Trophoblast cell (in vitro differentiated cells and primary cell): Measurements from ENCODE around the gene NFS1.

Source experiments
- DNase-seq, 2 donors: peaks; one replicate each; pipeline ENCODE4 v3.0.0-alpha.2; 2016
- H2AFZ ChIP-seq: 2 replicates; pipeline ENCODE4 v1.6.1; 2013; ENCODE audit warnings: low read length, moderate library complexity, mild to moderate bottlenecking; ENCODE audit not compliant: insufficient read depth, poor library complexity
- H2AK5ac ChIP-seq: 2 replicates; pipeline ENCODE4 v1.6.1; 2013; ENCODE audit warnings: mild to moderate bottlenecking, low read length
- H2BK120ac ChIP-seq: 2 replicates; pipeline ENCODE4 v1.6.1; 2013; ENCODE audit warnings: low read length, mild to moderate bottlenecking, moderate library complexity; ENCODE audit not compliant: insufficient read depth, poor library complexity
- H2BK12ac ChIP-seq: 2 replicates; pipeline ENCODE4 v1.6.1; 2013; ENCODE audit warnings: mild to moderate bottlenecking, low read length, moderate library complexity
- H2BK5ac ChIP-seq: 2 replicates; pipeline ENCODE4 v1.6.1; 2013; ENCODE audit warnings: low read length, low read depth, moderate library complexity, mild to moderate bottlenecking; ENCODE audit not compliant: poor library complexity
- H3K14ac ChIP-seq: 2 replicates; pipeline ENCODE4 v1.6.1; 2013; ENCODE audit warnings: mild to moderate bottlenecking, low read length
- H3K18ac ChIP-seq: 2 replicates; pipeline ENCODE4 v1.6.1; 2013; ENCODE audit warnings: mild to moderate bottlenecking, low read length
- H3K23ac ChIP-seq: 2 replicates; pipeline ENCODE4 v1.6.1; 2013; ENCODE audit warnings: low read length
- H3K27ac ChIP-seq: 2 replicates; pipeline ENCODE4 v1.5.1; 2013; ENCODE audit warnings: low read depth, mild to moderate bottlenecking, inconsistent platforms, low read length, moderate library complexity
- H3K27me3 ChIP-seq: 2 replicates; pipeline ENCODE4 v1.6.1; 2013; ENCODE audit warnings: inconsistent platforms, mild to moderate bottlenecking, low read length, moderate library complexity; ENCODE audit not compliant: insufficient read depth
- H3K36me3 ChIP-seq, 2 experiments: 1 replicate in 1 of 2; 2 replicates in 1 of 2; pipeline ENCODE4 v1.6.1; 2013; ENCODE audit warnings: low read length in 2 of 2, mild to moderate bottlenecking in 2 of 2, moderate library complexity in 1 of 2; ENCODE audit not compliant: insufficient read depth in 2 of 2, control insufficient read depth in 1 of 2
- H3K4ac ChIP-seq: 2 replicates; pipeline ENCODE4 v1.6.1; 2013; ENCODE audit warnings: low read depth, mild to moderate bottlenecking, low read length, moderate library complexity
- H3K4me1 ChIP-seq, 2 experiments: 1 replicate in 1 of 2; 2 replicates in 1 of 2; pipeline ENCODE4 v1.6.1; 2013; ENCODE audit warnings: low read length in 2 of 2, mild to moderate bottlenecking in 2 of 2, moderate library complexity in 1 of 2; ENCODE audit not compliant: insufficient read depth in 2 of 2, control insufficient read depth in 1 of 2
- H3K4me2 ChIP-seq: 2 replicates; pipeline ENCODE4 v1.6.1; 2013; ENCODE audit warnings: inconsistent platforms, mild to moderate bottlenecking, low read length, moderate library complexity
- H3K4me3 ChIP-seq: 2 replicates; pipeline ENCODE4 v1.5.1; 2013; ENCODE audit warnings: mild to moderate bottlenecking, low read depth, low read length, inconsistent platforms
- H3K79me1 ChIP-seq: one replicate; pipeline ENCODE4 v1.6.1; 2013; ENCODE audit warnings: low read length
- H3K79me2 ChIP-seq: 2 replicates; pipeline ENCODE4 v1.6.1; 2013; ENCODE audit warnings: low read length, mild to moderate bottlenecking; ENCODE audit not compliant: control insufficient read depth, insufficient read depth, poor library complexity
- H3K9ac ChIP-seq: 2 replicates; pipeline ENCODE4 v1.6.1; 2013; ENCODE audit warnings: mild to moderate bottlenecking, low read length
- H3K9me3 ChIP-seq: 2 replicates; pipeline ENCODE4 v1.6.1; 2013; ENCODE audit warnings: low read depth, mild to moderate bottlenecking, control low read depth, inconsistent platforms, low read length; ENCODE audit not compliant: insufficient read depth
- H4K12ac ChIP-seq: 2 replicates; pipeline ENCODE4 v1.6.1; 2013; ENCODE audit warnings: low read depth, mild to moderate bottlenecking, low read length, moderate library complexity
- H4K8ac ChIP-seq: 2 replicates; pipeline ENCODE4 v1.6.1; 2013; ENCODE audit warnings: low read depth, mild to moderate bottlenecking, low read length, moderate library complexity
- H4K91ac ChIP-seq: one replicate; pipeline ENCODE4 v1.6.1; 2013; ENCODE audit warnings: low read depth, mild to moderate bottlenecking, low read length, moderate library complexity
- WGBS: extraction: QIAGEN DNeasy Blood & Tissue Kit; methylation state at CpG from one replicate; pipeline ENCODE4 v1.1.7; 2013; ENCODE audit warnings: missing lambda C conversion rate; ENCODE audit not compliant: insufficient read length, insufficient coverage; ENCODE audit errors: extremely low coverage; 5-methylcytosine and 5-hydroxymethylcytosine counted together

The NFS1 gene

DNA sequence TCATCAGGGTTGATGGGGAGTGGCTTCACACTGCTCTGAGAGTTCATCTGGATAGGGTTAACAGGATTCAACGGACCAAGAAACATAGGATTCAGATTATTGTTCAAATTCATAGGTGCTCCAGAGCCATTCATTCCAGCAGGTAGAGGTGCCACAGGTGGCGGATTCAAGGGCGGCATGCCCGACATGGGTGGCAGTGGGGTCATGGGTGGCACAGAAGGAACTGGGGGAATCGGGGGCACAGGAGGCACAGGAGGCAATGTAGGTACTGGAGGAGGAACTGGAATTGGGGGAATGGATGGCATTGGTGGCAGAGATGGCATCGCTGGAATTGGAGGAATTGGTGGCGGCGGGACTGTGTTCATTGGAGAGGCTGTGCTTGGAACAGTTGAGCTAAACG, 44.7 kb downstream of the NFS1 start:
- Histone ChIP-seq H3K79me1 (no peaks in the 10 kb centered on the region), H3K27me3 (no peaks in the 10 kb centered on the region), H3K79me2 (peaks cover 12% of the 10 kb centered on the region), H3K4ac (peak overlapping the region; percentile 14), H3K4me3 (no peak overlapping the region), H2AK5ac (no peak overlapping the region), H4K91ac (no peak overlapping the region), H3K4me2 (no peak overlapping the region), H3K4me1 (no peaks in the 10 kb centered on the region), H3K9me3 (no peaks in the 10 kb centered on the region), H3K27ac (no peak overlapping the region), H2AFZ (no peak overlapping the region), H2BK5ac (no peak overlapping the region), H3K9ac (no peak overlapping the region), H2BK120ac (no peak overlapping the region), H3K18ac (no peak overlapping the region), H4K12ac (no peak overlapping the region), H3K23ac (peak overlapping the region; percentile 22), H3K14ac (no peak overlapping the region), H3K36me3 (peaks cover 19 to 29% of the 10 kb centered on the region in 2 experiments), H4K8ac (no peak overlapping the region), H2BK12ac (no peak overlapping the region)
- no CpG with 5 or more reads among the region's 9 CpGs for WGBS
- no peak for DNase-seq

DNA sequence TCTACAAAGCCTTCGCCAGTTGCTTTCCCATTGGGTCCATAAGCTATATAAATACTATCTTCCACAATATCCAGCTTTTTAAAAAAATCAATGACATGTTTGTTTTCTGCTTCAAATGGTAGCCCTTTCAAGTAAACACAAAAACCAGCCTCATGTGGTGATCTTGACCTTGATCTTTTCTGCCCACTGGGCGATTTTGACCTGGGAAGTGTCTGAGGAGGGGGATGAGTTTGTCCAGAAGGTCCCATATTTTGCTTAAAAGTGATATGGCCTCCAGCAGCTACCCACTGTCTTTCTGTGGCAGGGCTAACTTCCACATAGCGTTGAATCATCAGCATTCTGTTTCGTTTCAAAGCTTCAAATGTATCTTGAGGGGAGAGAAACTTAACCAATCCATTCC, 45.3 kb downstream of the NFS1 start:
- Histone ChIP-seq H4K91ac (no peak overlapping the region), H3K9ac (no peak overlapping the region), H3K36me3 (peaks cover 19 to 29% of the 10 kb centered on the region in 2 experiments), H3K4me3 (no peak overlapping the region), H3K27me3 (no peaks in the 10 kb centered on the region), H2BK5ac (no peak overlapping the region), H3K9me3 (no peaks in the 10 kb centered on the region), H2BK120ac (no peak overlapping the region), H3K79me2 (peaks cover 11% of the 10 kb centered on the region), H3K14ac (no peak overlapping the region), H2AK5ac (no peak overlapping the region), H4K8ac (no peak overlapping the region), H3K4me2 (no peak overlapping the region), H3K27ac (no peak overlapping the region), H3K4ac (peak overlapping the region; percentile 54), H2BK12ac (no peak overlapping the region), H2AFZ (no peak overlapping the region), H4K12ac (no peak overlapping the region), H3K4me1 (no peaks in the 10 kb centered on the region), H3K18ac (no peak overlapping the region), H3K23ac (no peak overlapping the region), H3K79me1 (no peaks in the 10 kb centered on the region)
- no CpG with 5 or more reads among the region's 4 CpGs for WGBS
- no peak for DNase-seq

DNA sequence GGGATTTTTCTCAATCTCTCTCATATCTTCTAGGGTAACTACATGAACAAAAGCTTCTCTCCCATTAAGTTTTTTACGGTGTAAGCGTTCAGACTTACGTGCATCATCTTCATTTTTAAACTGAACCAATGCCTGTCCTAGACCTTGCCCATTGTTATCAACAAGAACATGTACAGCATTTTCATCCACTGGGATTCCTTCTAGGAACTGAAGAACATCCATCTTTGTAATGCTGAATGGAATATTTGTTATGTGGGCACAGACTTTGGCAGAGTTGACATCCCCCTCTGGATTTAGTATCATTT, 45.8 kb downstream of the NFS1 start:
- no peak for DNase-seq
- H3K14ac ChIP-seq = no peak overlapping the region
- peaks cover 17 to 29% of the 10 kb centered on the region in 2 experiments for H3K36me3 ChIP-seq
- H2AFZ ChIP-seq = no peak overlapping the region
- H3K79me2 ChIP-seq = peaks cover 8% of the 10 kb centered on the region
- H3K27ac ChIP-seq = no peak overlapping the region
- no peak overlapping the region for H3K23ac ChIP-seq
- H2BK120ac ChIP-seq = no peak overlapping the region
- no peaks in the 10 kb centered on the region for H3K9me3 ChIP-seq
- H3K4me1 ChIP-seq = no peaks in the 10 kb centered on the region
- H4K91ac ChIP-seq = no peak overlapping the region
- peak overlapping the region; percentile 64 for H3K4ac ChIP-seq
- H3K27me3 ChIP-seq = no peaks in the 10 kb centered on the region
- no peak overlapping the region for H2BK5ac ChIP-seq
- no peak overlapping the region for H4K12ac ChIP-seq
- H3K4me3 ChIP-seq = no peak overlapping the region
- WGBS = no CpG with 5 or more reads among the region's 3 CpGs
- no peak overlapping the region for H3K18ac ChIP-seq
- no peak overlapping the region for H3K4me2 ChIP-seq
- H2AK5ac ChIP-seq = no peak overlapping the region
- H2BK12ac ChIP-seq = no peak overlapping the region
- no peak overlapping the region for H4K8ac ChIP-seq
- no peaks in the 10 kb centered on the region for H3K79me1 ChIP-seq
- no peak overlapping the region for H3K9ac ChIP-seq

DNA sequence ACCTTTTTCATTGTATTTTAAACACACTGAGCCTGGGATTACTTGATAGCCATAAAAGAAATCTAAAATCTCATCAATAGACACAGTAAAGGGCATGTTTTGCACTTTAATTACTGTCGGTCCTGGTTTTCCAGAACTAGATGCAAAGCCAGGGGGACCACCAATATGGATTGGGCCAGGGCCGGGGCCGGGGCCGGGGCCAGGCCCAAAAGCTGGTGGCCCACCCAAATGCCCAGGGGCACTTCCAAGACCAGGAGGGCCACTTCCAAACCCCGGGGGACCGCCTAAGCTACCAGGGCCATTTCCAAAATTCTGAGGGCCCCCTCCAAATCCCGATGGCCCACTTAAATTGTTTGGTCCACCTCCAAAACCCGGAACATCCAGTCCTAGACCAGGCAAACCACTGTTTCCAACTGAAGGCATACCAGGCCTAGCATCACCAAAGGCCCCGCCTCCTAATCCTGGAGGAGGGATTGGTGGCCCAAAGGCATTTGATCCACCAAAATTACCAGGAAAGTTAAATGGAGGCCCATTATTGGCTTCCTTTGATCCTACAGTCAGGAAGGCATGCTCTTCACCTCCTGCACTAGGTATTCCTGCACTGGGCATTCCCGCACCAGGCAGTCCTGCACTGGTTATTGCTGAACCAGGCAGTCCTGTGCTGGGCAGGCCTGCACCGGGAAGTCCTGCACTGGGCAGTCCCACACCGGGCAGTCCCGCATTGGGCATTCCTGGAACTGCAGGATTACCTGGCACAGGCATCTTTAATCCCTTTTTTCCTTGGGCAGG, 46.3 kb downstream of the NFS1 start:
- H2AK5ac ChIP-seq = no peak overlapping the region
- H2AFZ ChIP-seq = no peak overlapping the region
- no peak overlapping the region for H3K18ac ChIP-seq
- H4K91ac ChIP-seq = no peak overlapping the region
- H4K12ac ChIP-seq = no peak overlapping the region
- no peak for DNase-seq
- H3K4me3 ChIP-seq = no peak overlapping the region
- no peak overlapping the region for H2BK12ac ChIP-seq
- no peak overlapping the region for H2BK120ac ChIP-seq
- no peak overlapping the region for H4K8ac ChIP-seq
- no CpG with 5 or more reads among the region's 13 CpGs for WGBS
- H3K27ac ChIP-seq = no peak overlapping the region
- peaks cover 17 to 29% of the 10 kb centered on the region in 2 experiments for H3K36me3 ChIP-seq
- H3K4me2 ChIP-seq = no peak overlapping the region
- H3K23ac ChIP-seq = no peak overlapping the region
- no peak overlapping the region for H2BK5ac ChIP-seq
- H3K9ac ChIP-seq = no peak overlapping the region
- peak overlapping the region; percentile 13 for H3K4ac ChIP-seq
- H3K14ac ChIP-seq = no peak overlapping the region
- no peaks in the 10 kb centered on the region for H3K4me1 ChIP-seq
- peaks cover 6% of the 10 kb centered on the region for H3K79me2 ChIP-seq
- H3K27me3 ChIP-seq = no peaks in the 10 kb centered on the region
- H3K79me1 ChIP-seq = no peaks in the 10 kb centered on the region
- no peaks in the 10 kb centered on the region for H3K9me3 ChIP-seq
